NCI-H1092 (cell line): ENCODE results near the gene RPL23.

Experiments used
- DNase-seq: peaks from one replicate; lab custom pipeline; 2025; lab: John Stamatoyannopoulos, UW

The RPL23 gene

GRCh38 chr17:38883592-38884526 lies 30.3 kb upstream of the RPL23 start:
- DNase-seq = no peak

- no peak for DNase-seq
Observed at GRCh38 chr17:38882870-38883269, 29.3 kb upstream of the RPL23 start.

- DNase-seq = no peak
Observed at GRCh38 chr17:38881600-38882191, 28.2 kb upstream of the RPL23 start.

GRCh38 chr17:38879878-38880665 lies 26.6 kb upstream of the RPL23 start:
- DNase-seq = no peak

- no peak for DNase-seq
Observed at GRCh38 chr17:38877130-38877851, 23.8 kb upstream of the RPL23 start.

GRCh38 chr17:38875477-38876075 lies 22.1 kb upstream of the RPL23 start:
- DNase-seq = no peak

- no peak for DNase-seq
Observed at GRCh38 chr17:38874505-38875400, 21.2 kb upstream of the RPL23 start.

- DNase-seq = no peak
Observed at GRCh38 chr17:38873640-38874380, 20.3 kb upstream of the RPL23 start.

- DNase-seq = no peak
Observed at GRCh38 chr17:38872671-38873385, 19.3 kb upstream of the RPL23 start.

GRCh38 chr17:38872027-38872511 lies 18.5 kb upstream of the RPL23 start:
- DNase-seq = no peak

GRCh38 chr17:38871247-38872015 lies 17.9 kb upstream of the RPL23 start:
- DNase-seq = no peak

GRCh38 chr17:38870259-38871165 lies 17.0 kb upstream of the RPL23 start:
- DNase-seq = peak; percentile 31

GRCh38 chr17:38869526-38870258 lies 16.2 kb upstream of the RPL23 start, which contains the start of gene LASP1:
TSS of gene LASP1 (plus strand) at chr17:38870058. CDS start at chr17:38870190, 132 bp downstream.
- DNase-seq = peak; percentile 76

- DNase-seq = peak; percentile 76
Observed at GRCh38 chr17:38868817-38869525, 15.4 kb upstream of the RPL23 start.

- no peak for DNase-seq
Observed at GRCh38 chr17:38867968-38868816, 14.7 kb upstream of the RPL23 start.
